OCI-LY3 (cell line): Measurements from ENCODE around the gene NYAP2.

Experiments used
- CTCF ChIP-seq: fragments of 200-600, 300-600 bp; sonication (generic); IDR thresholded peaks from 2 replicates; pipeline ENCODE4 v1.5.1; 2014; ENCODE audit warnings: antibody characterized with exemption, low read length, low read depth
- EZH2phosphoT487 ChIP-seq: fragments of 200-600 bp; shearing (Covaris generic); IDR thresholded peaks from 2 replicates; pipeline ENCODE4 v1.6.1; 2018; ENCODE audit warnings: antibody characterized with exemption, mixed run types, low read depth

- TF ChIP-seq CTCF: no peak
- no peak for TF ChIP-seq EZH2phosphoT487
These were observed 53.2 kb downstream of the NYAP2 start for GRCh38 chr2:225452677-225453076.
